Lower leg skin (tissue), 4 donors: ENCODE measurements around the gene PEAK1. TPM values are rescaled to one million over a fixed set of nuclear protein-coding genes. Genes with fewer than 3 reads are reported as not detected.

Source experiments
- DNase-seq, 2 donors: peaks; one replicate each; pipeline ENCODE4 v3.0.0-alpha.2; 2019; ENCODE audit warnings: low spot score in 2 of 2
- H3K4me3 ChIP-seq: fragments of 200-600 bp; sonication (generic); 2 replicates; pipeline ENCODE4 v1.5.1; 2017; ENCODE audit warnings: mild to moderate bottlenecking, low read depth; ENCODE audit not compliant: poor library complexity, severe bottlenecking
- CTCF ChIP-seq, 3 donors: fragments of 450-650 bp; IDR thresholded peaks; one replicate each; pipeline ENCODE4 v1.5.1; 2016; ENCODE audit warnings: antibody characterized with exemption in 3 of 3, mild to moderate bottlenecking in 3 of 3, moderate library complexity in 2 of 3
- POLR2A ChIP-seq, 2 donors: fragments of 450-650 bp; IDR thresholded peaks; one replicate each; pipeline ENCODE4 v1.6.1; 2016 to 2017; ENCODE audit warnings: antibody characterized with exemption in 2 of 2, mild to moderate bottlenecking in 1 of 2, moderate library complexity in 1 of 2
- WGBS, 2 donors: methylation state at CpG; one replicate each; pipeline ENCODE4 v1.1.5; 2018; 5-methylcytosine and 5-hydroxymethylcytosine counted together
- intact Hi-C: fragments of 100-400 bp; cut with DNase I; formaldehyde crosslinking; loops from one replicate; pipeline ENCODE4 v1.15.0; 2023; ENCODE audit warnings: low total_unique reads
- total RNA-seq, 4 donors: library from RNA; depleted of rRNA; stranded (reverse); fragments of >200 nt; gene quantifications; one replicate each; pipeline ENCODE4 v1.1.0, GENCODE V29; 2016

The PEAK1 gene
- total RNA-seq, 4 donors from 2014 or later, result 23.4 to 38.2 (median 31.0) TPM

- peak overlapping the region; percentile 69 for H3K4me3 ChIP-seq
- whole genome bisulfite sequencing, 2 donors, result 0 to 1% methylated on average over 13 to 18 of the region's 18 CpGs
- DNase-seq, result no peak
- intact Hi-C loops, result no loop called here
- TF ChIP-seq POLR2A (IDR thresholded peaks at IDR 0.05) (no peak), CTCF (IDR thresholded peaks at IDR 0.05) (no peak)
Observed at GRCh38 chr15:77070180-77070494, 349.8 kb downstream of the PEAK1 start.

GRCh38 chr15:77069521-77070121 is 350.3 kb downstream of the PEAK1 start:
- intact Hi-C loops, result no loop called here
- no peak for DNase-seq
- no peak overlapping the region for H3K4me3 ChIP-seq
- TF ChIP-seq POLR2A (IDR thresholded peaks at IDR 0.05), result no peak
- TF ChIP-seq CTCF (IDR thresholded peaks at IDR 0.05), result no peak
- 15 to 27% methylated on average over 13 of the region's 13 CpGs for WGBS, 2 donors

GRCh38 chr15:77068633-77069032 is 351.3 kb downstream of the PEAK1 start:
- no peak overlapping the region for H3K4me3 ChIP-seq
- WGBS, 2 donors, result 90 to 91% methylated on average over 7 of the region's 7 CpGs

GRCh38 chr15:77067691-77068367 is 352.1 kb downstream of the PEAK1 start:
- H3K4me3 ChIP-seq, result no peak overlapping the region
- DNase-seq, result no peak
- 71 to 76% methylated on average over 3 of the region's 3 CpGs for WGBS, 2 donors
- TF ChIP-seq POLR2A (IDR thresholded peaks at IDR 0.05) (no peak), CTCF (IDR thresholded peaks at IDR 0.05) (no peak)
- intact Hi-C loops, result no loop called here

More at GRCh38 chr15:77068633-77069032, 351.3 kb downstream of the PEAK1 start:
- no peak for DNase-seq
- no peak for TF ChIP-seq POLR2A (IDR thresholded peaks at IDR 0.05)
- no peak for TF ChIP-seq CTCF (IDR thresholded peaks at IDR 0.05)
- intact Hi-C loops, result no loop called here

GRCh38 chr15:77066971-77067690 is 352.8 kb downstream of the PEAK1 start:
- WGBS, 2 donors, result 72 to 74% methylated on average over 3 of the region's 3 CpGs
- intact Hi-C loops, result no loop called here
- TF ChIP-seq CTCF (IDR thresholded peaks at IDR 0.05) (no peak), POLR2A (IDR thresholded peaks at IDR 0.05) (no peak)
- no peak overlapping the region for H3K4me3 ChIP-seq
- DNase-seq, result no peak
